GM10248 (cell line): Measurements from ENCODE around the gene NOS3.

Experiments
- CTCF ChIA-PET: fragments of 300-600 bp; sonication (Branson Sonifier 250); formaldehyde crosslinking; extraction: SDS; loops from one replicate; lab custom pipeline; 2021; ENCODE audit warnings: antibody characterized with exemption; lab: Yijun Ruan, JAX
- POLR2A ChIA-PET: fragments of 350-650 bp; sonication (Branson Sonifier 250); formaldehyde crosslinking; extraction: SDS; loops from one replicate; lab custom pipeline; 2020; ENCODE audit warnings: antibody characterized with exemption; lab: Yijun Ruan, JAX
- DNase-seq: peaks from one replicate; pipeline ENCODE4 v3.0.0; 2012; ENCODE audit errors: extremely low spot score
- TF ChIP-seq, protein P1 (sequence below): IDR thresholded peaks from 2 replicates; pipeline ENCODE4 v1.5.1; 2012; ENCODE audit warnings: mild to moderate bottlenecking, low read depth; ENCODE audit errors: extremely low read depth, missing control alignments, control extremely low read depth

NOS3 gene

DNA sequence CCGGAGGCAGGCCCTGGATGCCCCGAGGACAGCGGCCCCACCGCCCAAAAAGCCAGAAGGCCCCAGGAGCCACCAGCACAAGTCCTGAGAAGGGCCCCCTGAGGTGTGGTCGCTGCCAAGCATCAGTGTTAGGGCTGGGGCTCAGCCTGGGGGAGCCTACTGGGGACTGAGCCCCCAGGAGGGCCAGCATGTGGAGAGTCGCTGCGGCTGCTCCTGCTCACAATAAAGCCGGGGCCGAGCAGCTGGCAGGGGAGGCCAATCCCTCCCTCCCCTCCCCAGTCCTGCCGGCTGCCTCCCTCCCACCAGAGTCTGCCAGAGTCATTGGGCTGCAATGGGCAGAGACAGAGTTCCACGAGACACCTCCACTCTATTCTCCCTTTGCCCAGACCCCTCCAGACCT is 54.4 kb downstream of the NOS3 start:
- ChIA-PET CTCF (interaction anchor here (0.9 to 1.2 kb wide), 2 partner anchors 17 to 27 kb away, joined by 3 read pairs; partner anchors contain the start of gene ABCB8), POLR2A (no interaction called here)
- TF ChIP-seq, protein P1, sequence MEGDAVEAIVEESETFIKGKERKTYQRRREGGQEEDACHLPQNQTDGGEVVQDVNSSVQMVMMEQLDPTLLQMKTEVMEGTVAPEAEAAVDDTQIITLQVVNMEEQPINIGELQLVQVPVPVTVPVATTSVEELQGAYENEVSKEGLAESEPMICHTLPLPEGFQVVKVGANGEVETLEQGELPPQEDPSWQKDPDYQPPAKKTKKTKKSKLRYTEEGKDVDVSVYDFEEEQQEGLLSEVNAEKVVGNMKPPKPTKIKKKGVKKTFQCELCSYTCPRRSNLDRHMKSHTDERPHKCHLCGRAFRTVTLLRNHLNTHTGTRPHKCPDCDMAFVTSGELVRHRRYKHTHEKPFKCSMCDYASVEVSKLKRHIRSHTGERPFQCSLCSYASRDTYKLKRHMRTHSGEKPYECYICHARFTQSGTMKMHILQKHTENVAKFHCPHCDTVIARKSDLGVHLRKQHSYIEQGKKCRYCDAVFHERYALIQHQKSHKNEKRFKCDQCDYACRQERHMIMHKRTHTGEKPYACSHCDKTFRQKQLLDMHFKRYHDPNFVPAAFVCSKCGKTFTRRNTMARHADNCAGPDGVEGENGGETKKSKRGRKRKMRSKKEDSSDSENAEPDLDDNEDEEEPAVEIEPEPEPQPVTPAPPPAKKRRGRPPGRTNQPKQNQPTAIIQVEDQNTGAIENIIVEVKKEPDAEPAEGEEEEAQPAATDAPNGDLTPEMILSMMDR: no peak
- no peak for DNase-seq

DNA sequence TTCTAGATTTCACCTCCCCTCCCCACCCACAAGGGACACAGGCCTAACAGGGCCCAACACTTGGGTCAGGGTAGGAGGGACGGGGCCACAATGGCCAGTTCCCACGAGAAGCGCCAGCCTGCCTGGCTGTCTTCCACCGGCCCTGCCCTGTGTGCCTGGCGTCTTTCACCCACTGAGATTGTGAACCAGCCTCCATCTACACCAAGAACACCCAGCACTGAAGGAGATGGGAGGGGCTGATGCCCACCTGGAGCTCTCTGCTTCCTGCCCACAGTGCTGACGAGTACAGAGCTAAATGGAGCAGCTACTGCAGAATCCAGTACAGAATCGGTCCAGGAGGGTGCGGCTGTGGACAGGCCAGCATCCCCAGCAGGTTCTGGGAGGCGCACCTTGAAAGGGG is 55.1 kb downstream of the NOS3 start:
- ChIA-PET POLR2A (no interaction called here), CTCF (interaction anchor here (0.9 to 2.4 kb wide), 2 partner anchors 12 to 18 kb away, joined by 3 to 7 read pairs; partner anchors contain the start of gene ABCB8)
- DNase-seq: no peak
- TF ChIP-seq, protein P1: no peak

DNA sequence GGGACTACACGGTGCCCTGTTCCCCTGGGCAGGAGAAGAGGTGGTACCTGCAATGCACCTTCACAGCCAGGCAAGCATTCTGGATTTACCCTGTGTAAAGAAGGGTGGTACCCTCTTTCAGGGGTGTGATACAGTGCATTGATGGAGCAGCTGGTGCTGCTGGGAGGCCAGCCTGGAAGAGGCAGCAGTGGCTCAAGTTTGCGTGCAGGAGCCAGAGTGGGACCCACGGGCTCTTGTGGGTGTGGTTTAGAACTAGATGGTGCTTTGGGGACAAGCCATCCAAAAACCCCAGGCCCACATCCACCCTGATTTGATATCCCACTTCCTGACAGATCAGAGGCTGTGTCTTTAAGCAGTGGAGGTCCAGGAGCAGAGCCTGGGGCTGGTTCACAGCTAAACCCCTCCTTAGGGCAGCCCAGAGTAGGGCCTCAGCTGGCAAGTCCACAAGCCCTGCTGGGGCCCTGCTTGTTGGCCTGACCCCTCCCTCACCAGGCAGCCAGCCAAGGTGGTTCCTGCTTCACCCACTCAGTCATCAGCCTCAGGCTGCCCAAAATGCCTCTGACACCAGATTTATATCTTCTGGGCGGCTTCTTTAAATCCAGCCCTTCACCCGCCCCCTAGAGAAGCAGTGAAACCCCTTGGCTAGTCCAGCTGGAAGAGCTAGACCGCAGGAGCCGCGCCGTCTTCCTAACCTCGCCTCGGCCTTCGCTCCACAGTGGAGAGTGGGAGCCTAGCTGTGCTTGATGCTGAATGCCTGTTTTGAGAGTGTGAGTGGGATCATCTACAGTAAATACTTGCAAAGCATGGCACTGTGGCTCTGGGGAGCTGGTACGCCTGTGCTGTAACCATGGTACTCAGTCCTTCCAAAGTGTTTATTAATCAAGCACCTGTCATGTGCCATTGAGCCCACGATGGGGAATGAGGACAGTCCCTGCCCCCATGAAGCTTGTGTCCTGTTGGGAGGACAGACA is 56.1 kb downstream of the NOS3 start:
- TF ChIP-seq, protein P1: no peak
- CTCF ChIA-PET: interaction anchor here (2.4 kb wide), 1 partner anchor 13 kb away, joined by 7 read pairs; no protein-coding TSS in a partner anchor
- no peak for DNase-seq
- POLR2A ChIA-PET: no interaction called here

DNA sequence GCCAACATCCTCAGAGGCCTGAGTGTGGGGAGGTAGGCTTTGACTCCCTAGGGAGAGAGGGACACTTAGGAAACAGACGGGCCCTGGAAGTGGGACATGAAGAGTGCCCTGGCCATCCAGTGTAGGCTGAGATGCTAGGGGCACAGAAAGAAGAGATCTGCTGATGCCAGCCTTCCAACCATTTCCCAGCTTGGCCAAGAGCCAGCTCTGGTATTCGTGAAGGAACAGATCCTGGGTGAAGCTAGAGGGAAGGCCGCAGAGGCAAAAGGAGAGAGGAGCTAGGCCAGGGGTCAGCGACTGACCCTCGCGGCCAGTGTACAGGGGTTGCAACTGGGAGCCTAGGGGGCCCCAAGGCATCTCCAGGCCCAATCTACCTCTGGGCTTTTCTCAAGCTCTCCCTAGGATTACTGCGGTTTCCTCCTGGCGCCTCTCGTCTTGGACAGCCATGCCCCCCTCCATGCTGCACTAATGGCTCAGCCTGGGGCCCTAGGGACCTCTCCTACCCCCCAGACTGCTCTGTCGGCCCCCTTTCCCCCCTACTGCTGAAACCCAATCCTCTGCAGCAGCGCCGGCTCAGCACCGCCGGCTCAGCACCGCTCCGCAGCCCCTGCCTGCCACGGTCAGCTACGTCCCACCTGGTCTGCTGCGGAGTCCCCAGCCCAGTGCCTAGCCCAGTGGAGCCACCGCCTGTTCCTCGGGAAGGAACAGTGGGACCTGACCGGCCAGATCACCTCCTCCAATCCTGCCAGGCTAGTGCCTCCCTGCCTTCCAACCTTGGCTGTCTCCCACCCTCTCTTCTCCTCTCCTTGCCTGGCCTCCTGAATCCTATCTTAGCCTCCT is 57.4 kb downstream of the NOS3 start, which contains the start of gene ASIC3:
Gene ASIC3 (plus strand): TSS at position 556 of the 840 bp plus-strand sequence. CDS start 355 bp downstream, outside the sequence.
- DNase-seq: no peak
- TF ChIP-seq, protein P1: no peak
- ChIA-PET POLR2A (no interaction called here), CTCF (interaction anchor here (2.4 kb wide), 1 partner anchor 14 kb away, joined by 7 read pairs; no protein-coding TSS in a partner anchor)

DNA sequence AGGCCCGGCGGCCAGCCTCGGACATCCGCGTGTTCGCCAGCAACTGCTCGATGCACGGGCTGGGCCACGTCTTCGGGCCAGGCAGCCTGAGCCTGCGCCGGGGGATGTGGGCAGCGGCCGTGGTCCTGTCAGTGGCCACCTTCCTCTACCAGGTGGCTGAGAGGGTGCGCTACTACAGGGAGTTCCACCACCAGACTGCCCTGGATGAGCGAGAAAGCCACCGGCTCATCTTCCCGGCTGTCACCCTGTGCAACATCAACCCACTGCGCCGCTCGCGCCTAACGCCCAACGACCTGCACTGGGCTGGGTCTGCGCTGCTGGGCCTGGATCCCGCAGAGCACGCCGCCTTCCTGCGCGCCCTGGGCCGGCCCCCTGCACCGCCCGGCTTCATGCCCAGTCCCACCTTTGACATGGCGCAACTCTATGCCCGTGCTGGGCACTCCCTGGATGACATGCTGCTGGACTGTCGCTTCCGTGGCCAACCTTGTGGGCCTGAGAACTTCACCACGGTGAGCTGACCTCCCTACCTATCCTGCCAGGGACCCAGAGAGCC is 58.2 kb downstream of the NOS3 start:
- ChIA-PET CTCF (no interaction called here), POLR2A (no interaction called here)
- TF ChIP-seq, protein P1: no peak
- no peak for DNase-seq

DNA sequence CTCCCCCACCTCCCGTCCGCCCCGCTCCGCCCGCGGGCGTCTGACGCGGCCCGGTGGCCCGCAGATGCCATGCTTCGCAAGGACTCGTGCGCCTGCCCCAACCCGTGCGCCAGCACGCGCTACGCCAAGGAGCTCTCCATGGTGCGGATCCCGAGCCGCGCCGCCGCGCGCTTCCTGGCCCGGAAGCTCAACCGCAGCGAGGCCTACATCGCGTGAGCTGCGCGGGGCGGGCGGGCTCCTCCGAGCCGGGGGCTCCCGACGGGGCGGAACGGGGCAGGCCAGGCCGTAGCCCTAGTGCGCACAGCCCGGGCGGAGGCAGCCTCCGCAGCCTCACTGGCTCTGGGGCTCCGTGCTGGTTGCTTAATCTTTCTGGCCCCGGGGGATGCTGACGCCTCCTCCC is 60.3 kb downstream of the NOS3 start:
- POLR2A ChIA-PET: no interaction called here
- CTCF ChIA-PET: no interaction called here
- no peak for DNase-seq
- TF ChIP-seq, protein P1: no peak
